HepG2 (cell line): ENCODE data around the gene PHF23. TPM values are rescaled to one million over a fixed set of nuclear protein-coding genes. Genes with fewer than 3 reads are reported as not detected.

Experiments used
- AHR ChIP-seq: IDR thresholded peaks from 2 replicates; pipeline ENCODE4 v1.6.1; 2018; ENCODE audit warnings: missing genetic modification reagents, missing compliant biosample characterization
- ARID2 ChIP-seq: sonication (generic); formaldehyde crosslinking; IDR thresholded peaks from 2 replicates; pipeline ENCODE4 v1.8.1; 2022; ENCODE audit warnings: mild to moderate bottlenecking, missing genetic modification reagents, borderline replicate concordance
- BCL6 ChIP-seq: IDR thresholded peaks from 2 replicates; pipeline ENCODE4 v1.6.1; 2016; ENCODE audit warnings: missing genetic modification reagents, missing compliant biosample characterization
- CAMTA2 ChIP-seq: sonication (generic); formaldehyde crosslinking; IDR thresholded peaks from 2 replicates; pipeline ENCODE4 v1.4.0; 2020; ENCODE audit warnings: mild to moderate bottlenecking, missing genetic modification reagents, borderline replicate concordance
- CBX5 ChIP-seq: sonication (generic); formaldehyde crosslinking; IDR thresholded peaks from 2 replicates; pipeline ENCODE4 v1.4.0; 2020; ENCODE audit warnings: missing genetic modification reagents, borderline replicate concordance
- CHD2 ChIP-seq: IDR thresholded peaks from 2 replicates; pipeline ENCODE4 v1.6.1; 2011; ENCODE audit warnings: low read depth, low read length, improper control_type of control experiment
- FOXA1 ChIP-seq, 2 experiments: fragments of 450-650 bp in 1 of 2; sonication (generic) in 1 of 2; formaldehyde crosslinking in 1 of 2; IDR thresholded peaks; 2 replicates each; pipeline versions ENCODE4 v1.4.0 to v1.6.1; 2016 to 2020; ENCODE audit warnings: missing genetic modification reagents in 1 of 2
- FOXK1 ChIP-seq: sonication (generic); formaldehyde crosslinking; IDR thresholded peaks from 2 replicates; pipeline ENCODE4 v1.4.0; 2020; ENCODE audit warnings: low read depth, missing genetic modification reagents, borderline replicate concordance
- ISL2 ChIP-seq: sonication (generic); formaldehyde crosslinking; IDR thresholded peaks from 2 replicates; pipeline ENCODE4 v1.5.0; 2020; ENCODE audit warnings: missing genetic modification reagents
- LCORL ChIP-seq, 2 experiments: fragments of 450-650 bp in 1 of 2; sonication (generic) in 1 of 2; formaldehyde crosslinking in 1 of 2; IDR thresholded peaks; 2 replicates each; pipeline versions ENCODE4 v1.5.0 to v1.6.1; 2017 to 2020; ENCODE audit warnings: antibody characterized with exemption in 1 of 2, missing genetic modification reagents in 1 of 2
- MAF1 ChIP-seq: sonication (generic); formaldehyde crosslinking; IDR thresholded peaks from 2 replicates; pipeline ENCODE4 v1.5.0; 2020; ENCODE audit warnings: missing genetic modification reagents, borderline replicate concordance
- NFIC ChIP-seq: IDR thresholded peaks from 2 replicates; pipeline ENCODE4 v1.6.1; 2012; ENCODE audit warnings: mild to moderate bottlenecking, low read length, inconsistent platforms
- RFX5 ChIP-seq: IDR thresholded peaks from 2 replicates; pipeline ENCODE4 v1.6.1; 2011; ENCODE audit warnings: low read depth, low read length, improper control_type of control experiment
- RFXANK ChIP-seq: IDR thresholded peaks from 2 replicates; pipeline ENCODE4 v1.6.1; 2016
- ZEB1 ChIP-seq: IDR thresholded peaks from 2 replicates; pipeline ENCODE4 v1.6.1; 2012; ENCODE audit warnings: mild to moderate bottlenecking, low read depth, inconsistent platforms; ENCODE audit not compliant: insufficient replicate concordance
- ZFP36L1 ChIP-seq: sonication (generic); formaldehyde crosslinking; IDR thresholded peaks from 2 replicates; pipeline ENCODE4 v1.8.0; 2022; ENCODE audit warnings: mild to moderate bottlenecking, missing genetic modification reagents, moderate library complexity
- ZMAT3 ChIP-seq: sonication (generic); formaldehyde crosslinking; conservative IDR thresholded peaks from 2 replicates; pipeline ENCODE4 v1.7.0; 2021; ENCODE audit warnings: missing genetic modification reagents
- ZMYM4 ChIP-seq: sonication (generic); formaldehyde crosslinking; IDR thresholded peaks from 2 replicates; pipeline ENCODE4 v1.8.1; 2023; ENCODE audit warnings: mild to moderate bottlenecking, missing genetic modification reagents
- ZNF430 ChIP-seq: sonication (generic); formaldehyde crosslinking; IDR thresholded peaks from 2 replicates; pipeline ENCODE4 v1.9.0; 2021; ENCODE audit warnings: mild to moderate bottlenecking, missing genetic modification reagents
- ZNF556 ChIP-seq: sonication (generic); formaldehyde crosslinking; IDR thresholded peaks from 2 replicates; pipeline ENCODE4 v1.4.0; 2020; ENCODE audit warnings: mild to moderate bottlenecking, missing genetic modification reagents, borderline replicate concordance
- ZNF737 ChIP-seq: sonication (generic); formaldehyde crosslinking; IDR thresholded peaks from 2 replicates; pipeline ENCODE4 v1.5.0; 2020; ENCODE audit warnings: missing genetic modification reagents, mild to moderate bottlenecking, borderline replicate concordance
- polyA plus RNA-seq, 8 experiments: library from polyadenylated mRNA; depleted of rRNA in 3 of 8; stranded (reverse) in 7 of 8; unstranded in 1 of 8; fragments of >200 nt; fragmentation: Illumina TruSeq in 4 of 8; extraction: Trizol in 4 of 8; gene quantifications; 2 replicates each; pipeline versions ENCODE4 v1.2.1 to v1.2.3, GENCODE V29; 2011 to 2016; ENCODE audit warnings: low read depth in 4 of 8, missing spikeins in 1 of 8, mixed read lengths in 1 of 8; ENCODE audit not compliant: insufficient read depth in 1 of 8
- total RNA-seq, 5 experiments: library from RNA; depleted of rRNA; stranded (reverse); fragments of >200 nt; fragmentation: Illumina TruSeq; extraction: Trizol; gene quantifications; 2 replicates each; pipeline ENCODE4 v1.2.3, GENCODE V29; 2016; ENCODE audit warnings: low read depth in 1 of 5
- TF ChIP-seq, protein P1 (sequence below): IDR thresholded peaks from 2 replicates; pipeline ENCODE4 v1.6.1; 2016; ENCODE audit warnings: low read depth, borderline replicate concordance
- TF ChIP-seq, protein P2 (sequence below): sonication (generic); formaldehyde crosslinking; IDR thresholded peaks from 2 replicates; pipeline ENCODE4 v1.4.0; 2020; ENCODE audit warnings: mild to moderate bottlenecking, low read depth, missing genetic modification reagents
- TF ChIP-seq, protein P3 (sequence below): sonication (generic); formaldehyde crosslinking; conservative IDR thresholded peaks from 2 replicates; pipeline ENCODE4 v1.4.0; 2020; ENCODE audit warnings: missing genetic modification reagents
- TF ChIP-seq, protein P4 (sequence below): sonication (generic); formaldehyde crosslinking; IDR thresholded peaks from 2 replicates; pipeline ENCODE4 v1.4.0; 2020; ENCODE audit warnings: missing genetic modification reagents, borderline replicate concordance

Gene PHF23
- total and polyA plus RNA-seq, 2 of the 13 experiments (the other 11 are each of a cell fraction or from before 2014, with no cell fraction given) = 27.6 to 33.2 TPM

DNA sequence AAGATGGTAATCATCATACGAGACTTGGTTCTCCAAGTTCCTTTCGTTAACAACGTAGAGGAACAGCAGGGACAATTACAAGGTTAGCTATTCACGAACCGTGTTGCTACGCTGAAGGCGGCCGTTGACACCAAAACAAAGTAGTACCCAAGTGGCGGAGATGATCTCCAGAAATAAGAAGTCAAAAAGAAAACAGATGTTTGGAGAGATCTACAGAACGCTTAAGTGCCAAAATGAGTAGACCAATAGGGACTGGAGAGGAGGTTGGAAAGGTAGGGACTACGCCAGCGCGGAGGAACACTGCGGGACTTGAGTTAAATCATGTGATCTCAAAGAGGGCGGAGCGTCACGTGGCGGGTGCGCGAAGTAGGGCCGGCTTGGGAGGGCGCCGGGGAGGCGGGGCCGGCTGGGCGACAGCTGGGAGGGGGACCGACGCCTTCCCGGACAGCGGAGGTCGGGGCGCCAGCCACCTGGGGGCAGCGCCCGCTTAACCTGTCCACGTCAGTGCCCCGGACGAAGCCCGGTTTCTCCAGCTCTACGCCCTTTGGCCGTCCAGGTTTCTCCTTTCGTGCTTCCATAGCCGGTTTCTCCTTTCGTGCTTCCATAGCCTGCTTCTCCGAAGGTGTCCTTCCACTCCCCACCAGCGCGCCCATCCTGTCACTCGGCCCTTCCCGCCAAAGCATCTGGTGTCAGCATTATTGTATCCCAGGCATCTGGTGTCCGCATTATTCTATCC is 3.6 kb upstream of the PHF23 start (continued):
- TF ChIP-seq ZNF556 (CRISPR knock-in tag) (peak; percentile 44), CAMTA2 (CRISPR knock-in tag) (no peak), CBX5 (CRISPR knock-in tag) (peak; percentile 88), RFXANK (CRISPR knock-in tag) (peak; percentile 50; the same call in 1 of the 2 replicates), LCORL (IDR thresholded peaks at IDR 0.05) (peak; percentile 73), LCORL (CRISPR knock-in tag; IDR thresholded peaks at IDR 0.05) (0 out of 2 replicates have a peak, but pooled peaks have one; percentile 6), ZMAT3 (no peak; the same call in 1 of the 2 replicates), ZEB1 (peak; percentile 64), ISL2 (CRISPR knock-in tag) (0 out of 2 replicates have a peak, but pooled peaks have one; percentile 58), FOXA1 (IDR thresholded peaks at IDR 0.05) (no peak), FOXA1 (CRISPR knock-in tag; IDR thresholded peaks at IDR 0.05) (no peak; the same call in 1 of the 2 replicates), ARID2 (CRISPR knock-in tag) (no peak), ZNF737 (CRISPR knock-in tag) (no peak), BCL6 (CRISPR knock-in tag) (peak; percentile 41; the same call in 1 of the 2 replicates), RFX5 (no peak), FOXK1 (CRISPR knock-in tag) (peak; percentile 97), ZNF430 (CRISPR knock-in tag) (peak; percentile 56; the same call in 1 of the 2 replicates), ZFP36L1 (CRISPR knock-in tag) (no peak), ZMYM4 (CRISPR knock-in tag) (peak; percentile 47), MAF1 (CRISPR knock-in tag) (no peak), AHR (no peak), CHD2 (peak; percentile 84), NFIC (peak; percentile 43; the same call in 1 of the 2 replicates)
- TF ChIP-seq, protein P1, sequence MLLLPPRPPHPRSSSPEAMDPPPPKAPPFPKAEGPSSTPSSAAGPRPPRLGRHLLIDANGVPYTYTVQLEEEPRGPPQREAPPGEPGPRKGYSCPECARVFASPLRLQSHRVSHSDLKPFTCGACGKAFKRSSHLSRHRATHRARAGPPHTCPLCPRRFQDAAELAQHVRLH (CRISPR knock-in tag) = 0 out of 2 replicates have a peak, but pooled peaks have one; percentile 63
- TF ChIP-seq, protein P2, sequence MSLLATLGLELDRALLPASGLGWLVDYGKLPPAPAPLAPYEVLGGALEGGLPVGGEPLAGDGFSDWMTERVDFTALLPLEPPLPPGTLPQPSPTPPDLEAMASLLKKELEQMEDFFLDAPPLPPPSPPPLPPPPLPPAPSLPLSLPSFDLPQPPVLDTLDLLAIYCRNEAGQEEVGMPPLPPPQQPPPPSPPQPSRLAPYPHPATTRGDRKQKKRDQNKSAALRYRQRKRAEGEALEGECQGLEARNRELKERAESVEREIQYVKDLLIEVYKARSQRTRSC = no peak
- TF ChIP-seq, protein P3, sequence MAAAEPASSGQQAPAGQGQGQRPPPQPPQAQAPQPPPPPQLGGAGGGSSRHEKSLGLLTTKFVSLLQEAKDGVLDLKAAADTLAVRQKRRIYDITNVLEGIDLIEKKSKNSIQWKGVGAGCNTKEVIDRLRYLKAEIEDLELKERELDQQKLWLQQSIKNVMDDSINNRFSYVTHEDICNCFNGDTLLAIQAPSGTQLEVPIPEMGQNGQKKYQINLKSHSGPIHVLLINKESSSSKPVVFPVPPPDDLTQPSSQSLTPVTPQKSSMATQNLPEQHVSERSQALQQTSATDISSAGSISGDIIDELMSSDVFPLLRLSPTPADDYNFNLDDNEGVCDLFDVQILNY = 0 out of 2 replicates have a peak, but pooled peaks have one; percentile 15
- TF ChIP-seq, protein P4, sequence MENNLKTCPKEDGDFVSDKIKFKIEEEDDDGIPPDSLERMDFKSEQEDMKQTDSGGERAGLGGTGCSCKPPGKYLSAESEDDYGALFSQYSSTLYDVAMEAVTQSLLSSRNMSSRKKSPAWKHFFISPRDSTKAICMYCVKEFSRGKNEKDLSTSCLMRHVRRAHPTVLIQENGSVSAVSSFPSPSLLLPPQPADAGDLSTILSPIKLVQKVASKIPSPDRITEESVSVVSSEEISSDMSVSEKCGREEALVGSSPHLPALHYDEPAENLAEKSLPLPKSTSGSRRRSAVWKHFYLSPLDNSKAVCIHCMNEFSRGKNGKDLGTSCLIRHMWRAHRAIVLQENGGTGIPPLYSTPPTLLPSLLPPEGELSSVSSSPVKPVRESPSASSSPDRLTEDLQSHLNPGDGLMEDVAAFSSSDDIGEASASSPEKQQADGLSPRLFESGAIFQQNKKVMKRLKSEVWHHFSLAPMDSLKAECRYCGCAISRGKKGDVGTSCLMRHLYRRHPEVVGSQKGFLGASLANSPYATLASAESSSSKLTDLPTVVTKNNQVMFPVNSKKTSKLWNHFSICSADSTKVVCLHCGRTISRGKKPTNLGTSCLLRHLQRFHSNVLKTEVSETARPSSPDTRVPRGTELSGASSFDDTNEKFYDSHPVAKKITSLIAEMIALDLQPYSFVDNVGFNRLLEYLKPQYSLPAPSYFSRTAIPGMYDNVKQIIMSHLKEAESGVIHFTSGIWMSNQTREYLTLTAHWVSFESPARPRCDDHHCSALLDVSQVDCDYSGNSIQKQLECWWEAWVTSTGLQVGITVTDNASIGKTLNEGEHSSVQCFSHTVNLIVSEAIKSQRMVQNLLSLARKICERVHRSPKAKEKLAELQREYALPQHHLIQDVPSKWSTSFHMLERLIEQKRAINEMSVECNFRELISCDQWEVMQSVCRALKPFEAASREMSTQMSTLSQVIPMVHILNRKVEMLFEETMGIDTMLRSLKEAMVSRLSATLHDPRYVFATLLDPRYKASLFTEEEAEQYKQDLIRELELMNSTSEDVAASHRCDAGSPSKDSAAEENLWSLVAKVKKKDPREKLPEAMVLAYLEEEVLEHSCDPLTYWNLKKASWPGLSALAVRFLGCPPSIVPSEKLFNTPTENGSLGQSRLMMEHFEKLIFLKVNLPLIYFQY (CRISPR knock-in tag) = peak; percentile 69; the same call in 1 of the 2 replicates
